Measurements from ENCODE around the gene NFAM1.

The NFAM1 gene, protein sequence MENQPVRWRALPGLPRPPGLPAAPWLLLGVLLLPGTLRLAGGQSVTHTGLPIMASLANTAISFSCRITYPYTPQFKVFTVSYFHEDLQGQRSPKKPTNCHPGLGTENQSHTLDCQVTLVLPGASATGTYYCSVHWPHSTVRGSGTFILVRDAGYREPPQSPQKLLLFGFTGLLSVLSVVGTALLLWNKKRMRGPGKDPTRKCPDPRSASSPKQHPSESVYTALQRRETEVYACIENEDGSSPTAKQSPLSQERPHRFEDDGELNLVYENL

GRCh38 chr22:42432020-42432596 lies at the start of gene NFAM1:
TSS of gene NFAM1 (minus strand) at chr22:42432403. CDS start at chr22:42432357, 46 bp downstream.
- no peak for DNase-seq (ENCODE audit: low spot score)

DNA sequence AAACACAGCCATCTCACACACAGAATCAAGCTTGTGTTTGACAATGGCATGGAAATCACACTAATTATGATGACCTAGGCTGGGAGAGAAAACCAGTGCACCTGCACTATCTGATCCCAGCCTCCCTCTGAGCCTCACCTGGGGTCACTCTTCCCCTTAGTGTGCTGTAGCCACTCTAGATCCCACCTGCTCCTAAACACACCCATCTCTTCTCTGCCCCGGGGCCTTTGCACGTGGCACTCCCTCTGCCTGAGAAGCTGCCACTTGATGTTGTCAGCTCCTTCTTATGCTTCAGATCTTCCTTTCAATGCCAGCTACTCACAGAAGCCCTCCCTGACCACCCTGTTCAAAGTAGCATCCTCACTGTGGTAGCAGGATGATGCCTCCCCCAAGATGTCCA lies 42.9 kb upstream of the NFAM1 start:
- DNase-seq (ENCODE audit: low spot score), result no peak

DNA sequence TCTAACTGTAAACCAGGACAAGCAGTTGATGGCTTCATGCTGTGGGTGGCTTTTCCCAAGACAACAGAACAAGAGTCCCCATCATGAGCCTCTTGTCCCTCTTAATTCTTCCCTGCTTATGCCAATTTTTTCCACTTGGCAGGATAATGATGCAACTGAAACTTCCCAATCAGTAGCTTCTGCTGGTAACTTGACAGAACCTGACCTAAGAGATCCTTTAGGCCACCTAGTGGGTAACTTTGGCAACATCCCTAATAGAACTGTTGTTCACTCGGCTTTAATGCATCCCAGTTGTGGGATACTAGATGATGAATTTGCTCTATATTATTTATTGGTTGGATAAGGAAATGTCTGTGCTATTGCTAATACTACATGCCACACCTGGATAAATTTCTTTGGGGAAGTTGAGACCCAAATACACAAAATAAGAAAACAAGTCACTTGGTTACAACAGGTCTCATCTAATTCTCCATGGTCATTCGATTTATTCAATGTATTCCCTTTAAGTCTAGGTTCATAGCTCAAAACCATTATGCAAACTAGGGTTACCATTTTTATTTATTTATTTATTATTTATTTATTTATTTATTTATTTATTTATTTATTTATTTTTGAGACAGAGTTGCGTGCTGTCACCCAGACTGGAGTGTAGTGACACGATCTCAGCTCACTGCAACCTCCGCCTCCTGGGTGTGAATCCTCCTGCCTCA lies 41.4 kb upstream of the NFAM1 start:
- peak; percentile 50 for DNase-seq (ENCODE audit: low spot score)

- DNase-seq (ENCODE audit: low spot score), result no peak
Observed at GRCh38 chr22:42472671-42473070, 40.5 kb upstream of the NFAM1 start.

GRCh38 chr22:42471441-42471840 lies 39.2 kb upstream of the NFAM1 start:
- DNase-seq (ENCODE audit: low spot score), result no peak

DNA sequence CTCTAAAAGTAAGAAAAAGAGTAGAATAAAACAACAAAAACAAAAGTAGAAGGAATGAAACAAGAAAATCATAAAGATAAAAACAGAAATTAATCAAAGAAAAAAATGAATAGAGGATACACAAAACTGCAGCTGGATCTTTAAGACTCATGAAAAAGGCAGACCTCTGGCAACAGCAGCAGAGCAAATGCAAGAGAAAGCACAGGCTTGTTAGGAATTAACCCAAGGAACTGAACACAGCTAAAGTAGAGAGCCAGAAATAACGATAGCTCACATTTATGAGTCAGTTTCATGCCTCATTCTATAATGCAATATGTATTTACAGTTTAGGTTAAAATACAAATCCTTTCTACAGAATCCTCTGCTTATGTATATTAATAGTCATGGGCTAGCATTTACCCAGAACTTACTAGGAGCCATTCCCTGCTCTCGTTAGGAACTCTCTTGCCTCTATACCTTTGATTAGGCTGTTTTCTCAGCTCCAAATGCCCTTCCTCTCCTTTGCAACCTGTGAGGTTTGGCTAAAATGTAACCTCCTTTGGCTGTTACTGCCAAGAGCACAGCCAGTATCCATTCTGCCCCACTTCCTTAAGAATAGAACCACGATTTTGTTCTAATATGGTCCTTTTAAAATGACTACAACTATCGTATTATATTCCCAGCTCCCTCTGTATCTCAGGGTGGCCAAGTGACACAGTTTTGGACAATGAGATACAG lies 38.3 kb upstream of the NFAM1 start:
- no peak for DNase-seq (ENCODE audit: low spot score)

- DNase-seq (ENCODE audit: low spot score), result no peak
Observed at GRCh38 chr22:42468841-42469240, 36.6 kb upstream of the NFAM1 start.

- no peak for DNase-seq (ENCODE audit: low spot score)
Observed at GRCh38 chr22:42462016-42462415, 29.8 kb upstream of the NFAM1 start.

DNA sequence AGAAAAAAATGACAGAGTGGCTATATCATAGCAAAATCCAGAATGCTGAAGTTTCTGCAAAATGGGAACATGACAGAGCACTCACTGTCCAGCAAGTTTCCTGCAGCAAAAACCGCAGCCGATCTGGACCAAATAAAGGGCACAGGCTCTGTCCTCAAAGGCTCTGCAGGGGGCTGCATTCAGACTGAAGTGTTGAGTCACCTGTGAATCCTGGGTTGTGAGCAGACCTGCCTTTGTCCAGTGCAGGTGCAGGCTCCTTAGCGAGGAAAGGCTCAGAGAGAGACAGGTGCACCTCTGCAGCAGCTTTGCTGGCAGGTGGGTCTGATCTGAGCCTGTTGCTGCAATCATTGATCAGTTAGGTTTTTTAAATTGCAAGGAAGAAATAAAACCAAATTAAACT lies 29.3 kb upstream of the NFAM1 start:
- no peak for DNase-seq (ENCODE audit: low spot score)

DNA sequence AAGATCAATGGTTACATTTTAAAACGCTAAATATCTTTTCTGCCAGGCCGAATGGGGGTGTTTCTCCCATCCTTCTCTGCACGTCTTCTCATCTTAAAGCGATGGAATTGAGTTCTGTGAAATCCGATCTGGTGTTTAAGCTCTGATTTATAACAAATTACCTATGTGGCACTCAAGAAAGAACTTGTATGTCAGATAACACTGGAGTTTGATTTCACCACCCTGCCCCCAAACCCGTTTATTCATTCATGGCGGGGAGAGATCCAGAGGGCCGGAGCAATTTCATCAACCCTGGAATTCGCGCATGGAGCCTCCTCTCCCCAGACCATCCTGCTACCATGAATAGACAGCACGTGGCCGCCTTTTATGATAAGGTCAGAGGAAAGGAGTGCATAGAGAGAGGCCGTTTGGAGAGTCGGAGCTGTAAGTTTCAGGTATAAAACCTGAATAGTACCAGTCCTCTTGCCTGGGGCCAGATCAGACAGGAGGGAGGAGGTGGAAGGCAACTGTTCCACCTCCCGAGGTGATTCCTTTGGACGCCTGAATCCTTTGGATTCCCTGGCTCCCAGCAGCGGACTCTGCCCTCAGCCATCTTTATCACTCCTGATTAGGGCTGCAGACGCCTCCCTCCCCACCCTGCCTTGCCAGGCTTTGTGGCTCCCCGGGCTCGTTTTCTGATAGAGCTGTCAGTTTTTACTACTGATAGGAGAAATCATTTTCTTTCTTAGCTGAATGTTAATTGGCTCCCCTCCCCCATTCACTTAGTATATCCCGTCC lies 27.3 kb upstream of the NFAM1 start:
- DNase-seq (ENCODE audit: low spot score), result no peak

DNA sequence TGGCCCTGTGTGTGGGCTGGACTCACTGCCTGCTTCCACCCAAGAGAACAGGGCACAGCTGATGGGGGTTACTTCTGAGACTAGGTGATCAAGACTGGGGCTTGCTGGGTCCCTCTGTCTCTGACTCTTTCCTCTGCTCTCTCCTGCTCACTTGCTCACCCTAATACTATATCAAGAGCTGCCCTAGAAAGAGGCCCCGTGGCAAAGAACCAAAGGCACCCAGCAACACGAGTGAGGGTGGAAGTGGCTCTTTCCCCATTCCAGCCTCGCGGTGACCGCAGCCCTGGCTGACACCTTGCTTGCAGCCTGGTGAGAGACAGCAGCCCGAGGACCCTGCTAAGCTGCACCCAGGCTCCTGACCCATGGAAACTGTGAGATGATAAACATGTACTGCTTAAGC lies 20.7 kb upstream of the NFAM1 start:
- DNase-seq (ENCODE audit: low spot score), result no peak

GRCh38 chr22:42452456-42452855 lies 20.3 kb upstream of the NFAM1 start:
- no peak for DNase-seq (ENCODE audit: low spot score)

DNA sequence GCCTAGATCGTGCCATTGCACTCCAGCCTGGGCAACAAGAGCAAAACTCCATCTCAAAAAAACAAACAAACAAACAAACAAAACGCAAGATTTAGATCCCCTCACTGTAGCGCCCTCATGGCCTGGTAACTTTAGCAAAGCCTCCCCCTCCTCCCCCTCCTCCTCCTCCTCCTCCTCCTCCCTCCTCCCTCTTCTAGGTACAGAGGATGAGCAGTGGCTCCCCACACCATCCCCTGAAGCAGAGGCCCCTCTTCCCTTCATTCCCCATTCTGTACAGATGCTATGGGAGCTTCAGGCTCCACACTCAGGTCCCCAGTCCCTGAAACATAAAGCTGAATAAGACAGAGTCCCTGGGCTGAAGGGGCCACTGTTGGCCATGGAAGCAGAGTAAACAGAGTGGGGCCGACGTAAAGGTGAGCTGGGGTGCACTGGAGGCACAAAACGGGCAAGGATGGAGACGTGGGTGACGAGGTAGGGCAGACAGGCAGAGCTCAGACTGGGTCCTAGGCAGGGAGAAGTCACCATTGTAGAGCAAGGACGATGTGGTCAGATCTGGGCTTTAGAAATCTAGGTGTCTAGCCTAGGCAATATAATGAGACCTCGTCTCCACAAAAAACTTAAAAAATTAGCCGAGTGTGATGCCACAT lies 19.4 kb upstream of the NFAM1 start:
- no peak for DNase-seq (ENCODE audit: low spot score)

- DNase-seq (ENCODE audit: low spot score), result no peak
Observed at GRCh38 chr22:42450862-42451261, 18.7 kb upstream of the NFAM1 start.

DNA sequence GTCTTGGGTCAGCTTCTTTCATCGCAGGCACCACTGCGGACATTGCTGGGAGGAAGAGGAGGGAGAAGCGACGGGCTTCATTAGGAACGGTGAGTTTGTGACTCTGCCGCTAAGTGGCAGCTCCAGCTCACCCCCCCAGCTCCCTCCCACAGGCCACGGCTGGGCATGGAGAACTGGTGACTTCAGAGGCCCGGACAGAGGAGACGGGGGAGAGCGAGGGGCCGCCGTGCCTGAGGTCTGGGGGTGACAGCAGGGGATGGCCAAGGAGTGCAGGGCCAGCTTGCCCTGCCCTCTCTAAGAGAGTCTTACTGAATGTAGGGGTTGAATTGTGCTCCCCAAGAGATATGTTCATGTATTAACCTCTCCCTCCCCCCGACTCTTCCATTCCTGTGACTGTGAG lies 13.9 kb upstream of the NFAM1 start:
- no peak for DNase-seq (ENCODE audit: low spot score)

GRCh38 chr22:42444077-42444904 lies 12.1 kb upstream of the NFAM1 start:
- DNase-seq (ENCODE audit: low spot score), result peak; percentile 71

DNA sequence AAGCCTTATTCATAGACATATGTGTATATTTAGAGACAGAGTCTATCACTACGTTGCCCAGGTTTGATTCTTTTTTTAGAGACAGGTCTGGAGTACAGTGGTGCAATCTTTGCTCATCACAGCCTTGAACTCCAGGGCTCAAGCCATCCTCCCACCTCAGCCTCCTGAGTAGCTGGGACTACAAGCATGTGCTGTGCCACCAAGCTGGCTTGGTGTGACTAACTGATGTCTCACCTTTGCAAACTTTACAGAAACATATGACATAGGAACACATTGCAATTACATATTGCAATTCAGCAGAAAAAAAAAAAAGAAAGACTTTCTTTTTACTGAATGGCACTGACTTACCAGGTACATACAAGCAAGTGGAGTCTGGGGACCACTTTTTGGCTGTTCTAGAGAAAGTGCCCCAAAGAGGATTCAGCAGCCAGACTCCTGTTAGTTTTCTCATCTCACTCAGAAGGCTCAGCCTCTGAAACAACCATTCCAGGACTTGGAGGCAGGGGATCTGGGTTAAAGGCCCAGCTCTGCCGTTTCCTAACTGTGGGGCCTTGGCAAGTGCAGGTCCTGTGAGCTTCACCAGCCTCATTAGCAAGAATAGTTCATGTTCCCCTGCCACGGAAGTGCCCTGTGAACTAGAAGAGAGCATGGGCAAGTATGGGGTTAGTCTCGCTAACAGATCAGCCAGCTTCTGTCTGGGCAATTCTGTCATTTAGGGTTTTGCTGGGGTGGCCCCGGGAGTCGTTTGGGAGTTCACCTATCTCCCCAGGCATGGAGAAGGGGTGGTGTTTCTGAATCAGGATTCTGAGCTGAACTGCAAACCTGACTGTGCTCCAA lies 11.3 kb upstream of the NFAM1 start:
- no peak for DNase-seq (ENCODE audit: low spot score)

GRCh38 chr22:42442748-42443147 lies 10.5 kb upstream of the NFAM1 start:
- DNase-seq (ENCODE audit: low spot score), result no peak

DNA sequence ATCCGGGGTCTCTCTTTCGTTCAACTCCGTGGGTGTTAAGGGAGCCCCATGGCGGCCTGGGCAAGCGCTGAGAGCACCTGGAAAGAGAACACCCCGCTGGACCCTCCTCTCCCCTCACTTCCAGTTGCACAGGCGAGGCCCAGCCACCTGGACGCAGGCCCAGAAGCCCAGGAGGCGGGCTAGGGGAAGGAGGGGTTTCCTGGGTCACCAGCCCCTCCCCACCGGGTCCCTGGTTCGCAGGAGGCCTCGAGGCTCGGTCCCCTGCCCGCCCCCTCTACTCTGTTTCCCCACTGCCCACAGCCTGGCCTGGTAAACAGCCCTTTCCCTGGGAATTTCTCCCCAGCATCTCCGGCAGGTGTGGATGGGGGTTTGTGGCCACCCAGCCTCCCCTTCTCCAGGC lies 8.5 kb upstream of the NFAM1 start:
- no peak for DNase-seq (ENCODE audit: low spot score)

Measured in kidney capillary endothelial cell (primary cell).